Measurements from ENCODE around the gene ATP13A2.
"Not testable (repeated sequence)": the region's sequence is repeated elsewhere in the genome, so short reads cannot be mapped to it uniquely, and the experiment has no call there.

ATP13A2 gene

GRCh38 chr1:16978139-16978538 lies 33.6 kb downstream of the ATP13A2 start:
- no peak for DNase-seq (ENCODE audit: low read depth in 2 of 2)

DNA sequence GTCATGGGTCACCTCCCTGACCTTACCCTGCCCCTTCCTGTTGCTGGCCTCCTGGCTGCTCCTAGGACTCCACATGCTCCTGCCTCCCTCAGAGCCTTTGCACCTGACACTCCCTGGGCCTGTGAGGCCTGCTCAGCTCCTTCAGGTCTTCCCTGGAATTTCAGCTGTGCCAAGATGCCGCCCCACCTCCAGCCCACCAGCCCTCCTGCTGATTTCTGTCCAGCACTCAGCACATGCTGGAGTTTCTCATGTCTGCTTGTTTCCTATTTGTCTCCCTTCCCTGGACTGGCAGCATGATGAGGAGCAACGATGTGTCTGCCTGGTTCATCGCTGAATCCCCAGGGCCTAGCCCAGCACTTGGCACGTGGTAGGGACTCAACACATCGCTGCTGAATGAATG lies 34.4 kb downstream of the ATP13A2 start:
- no peak for DNase-seq (ENCODE audit: low read depth in 2 of 2)

DNA sequence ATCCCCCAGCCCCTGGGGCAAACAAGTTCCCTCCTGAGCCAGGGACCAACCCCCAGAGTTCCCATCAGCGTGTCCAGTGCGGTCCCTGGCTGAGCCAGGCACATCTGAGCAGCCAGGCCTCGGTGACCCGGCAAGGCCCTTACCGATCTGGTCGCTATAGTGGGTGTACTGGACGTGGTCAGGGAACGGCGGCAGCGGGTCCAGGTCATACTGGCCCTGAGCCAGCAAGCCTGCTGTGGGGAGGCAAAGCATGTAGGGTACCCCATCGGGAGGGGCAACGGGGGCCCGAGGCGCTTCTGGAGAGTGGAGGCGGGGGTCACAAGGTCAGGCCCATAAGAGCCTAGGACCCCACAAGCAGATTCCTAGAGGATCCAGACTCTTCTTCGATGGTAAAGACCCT lies 34.8 kb downstream of the ATP13A2 start:
- DNase-seq (ENCODE audit: low read depth in 2 of 2): no peak

GRCh38 chr1:16975838-16976237 lies 35.9 kb downstream of the ATP13A2 start:
- DNase-seq (ENCODE audit: low read depth in 2 of 2): no peak

DNA sequence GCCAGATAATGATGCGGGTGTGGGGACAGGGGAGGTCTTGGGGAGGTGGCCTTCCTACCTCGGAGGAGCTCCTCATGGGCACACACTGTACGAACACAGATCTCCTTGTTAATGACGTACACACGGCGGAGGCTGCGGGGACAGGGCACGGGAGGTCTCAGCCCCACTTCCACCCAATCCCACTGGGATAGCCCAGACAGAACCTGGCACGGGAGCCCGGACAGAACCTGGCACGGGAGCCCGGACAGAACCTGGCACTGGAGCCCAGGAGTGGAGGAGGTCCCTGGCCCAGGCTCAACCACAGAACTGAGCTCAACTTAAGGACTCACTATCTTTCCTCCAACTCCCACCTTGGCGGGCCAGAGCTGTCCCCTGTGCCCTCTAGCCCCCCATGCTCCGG lies 36.5 kb downstream of the ATP13A2 start:
- no peak for DNase-seq (ENCODE audit: low read depth in 2 of 2)

DNA sequence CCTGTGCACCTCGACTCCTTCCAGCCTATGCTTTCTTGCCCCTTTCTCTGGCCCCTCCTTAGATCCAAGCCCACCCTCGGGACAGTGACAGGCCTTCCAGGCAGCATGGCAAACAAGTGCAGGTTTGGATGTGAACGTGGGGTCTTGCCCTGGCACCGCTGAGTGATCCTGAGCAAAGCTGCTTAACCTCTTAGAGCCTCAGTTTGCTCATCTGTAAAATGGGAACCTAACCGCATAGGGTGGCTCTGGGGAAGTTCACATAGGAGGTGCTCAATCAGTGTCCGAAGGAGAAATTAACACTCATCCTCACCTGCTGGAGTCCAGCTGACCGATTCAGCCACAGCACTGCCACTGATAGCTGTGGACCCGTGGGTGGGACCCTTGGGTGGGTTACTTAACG lies 38.5 kb downstream of the ATP13A2 start:
- DNase-seq (ENCODE audit: low read depth in 2 of 2): no peak

DNA sequence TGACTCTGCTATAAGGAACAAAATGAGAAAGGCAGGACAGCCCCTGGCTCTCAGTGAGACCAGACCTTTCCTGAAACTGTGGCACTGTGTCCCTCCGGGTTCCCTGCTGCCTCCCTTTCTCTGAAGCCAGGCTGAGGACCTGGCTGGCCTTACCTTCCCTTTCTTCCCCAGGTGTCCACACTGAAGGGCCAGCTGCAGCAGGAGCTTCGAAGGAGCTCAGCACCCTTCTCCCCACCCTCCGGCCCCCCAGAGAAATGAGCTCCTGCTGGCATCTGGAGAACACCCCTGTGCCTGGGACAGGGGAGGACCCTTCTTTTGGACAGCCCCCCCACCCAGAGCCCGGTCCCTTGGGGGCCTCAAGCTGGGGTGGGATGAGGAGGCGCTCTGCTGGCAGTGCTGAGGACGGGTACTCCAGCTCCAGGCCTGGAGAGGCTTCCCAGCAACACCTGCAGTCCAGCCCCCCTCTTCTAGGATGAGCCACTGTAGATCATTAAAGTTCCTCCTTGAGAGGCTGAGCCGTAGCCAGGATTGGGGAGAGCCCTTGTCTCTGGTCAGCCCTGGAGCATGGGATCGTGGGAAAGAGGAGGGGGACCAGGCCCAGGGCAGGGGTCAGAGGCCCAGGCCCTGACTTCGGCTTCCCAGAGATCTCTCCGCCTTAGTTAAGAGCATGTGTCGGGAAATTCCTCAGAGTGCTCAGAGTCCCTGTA lies 39.4 kb downstream of the ATP13A2 start:
- DNase-seq (ENCODE audit: low read depth in 2 of 2): no peak

DNA sequence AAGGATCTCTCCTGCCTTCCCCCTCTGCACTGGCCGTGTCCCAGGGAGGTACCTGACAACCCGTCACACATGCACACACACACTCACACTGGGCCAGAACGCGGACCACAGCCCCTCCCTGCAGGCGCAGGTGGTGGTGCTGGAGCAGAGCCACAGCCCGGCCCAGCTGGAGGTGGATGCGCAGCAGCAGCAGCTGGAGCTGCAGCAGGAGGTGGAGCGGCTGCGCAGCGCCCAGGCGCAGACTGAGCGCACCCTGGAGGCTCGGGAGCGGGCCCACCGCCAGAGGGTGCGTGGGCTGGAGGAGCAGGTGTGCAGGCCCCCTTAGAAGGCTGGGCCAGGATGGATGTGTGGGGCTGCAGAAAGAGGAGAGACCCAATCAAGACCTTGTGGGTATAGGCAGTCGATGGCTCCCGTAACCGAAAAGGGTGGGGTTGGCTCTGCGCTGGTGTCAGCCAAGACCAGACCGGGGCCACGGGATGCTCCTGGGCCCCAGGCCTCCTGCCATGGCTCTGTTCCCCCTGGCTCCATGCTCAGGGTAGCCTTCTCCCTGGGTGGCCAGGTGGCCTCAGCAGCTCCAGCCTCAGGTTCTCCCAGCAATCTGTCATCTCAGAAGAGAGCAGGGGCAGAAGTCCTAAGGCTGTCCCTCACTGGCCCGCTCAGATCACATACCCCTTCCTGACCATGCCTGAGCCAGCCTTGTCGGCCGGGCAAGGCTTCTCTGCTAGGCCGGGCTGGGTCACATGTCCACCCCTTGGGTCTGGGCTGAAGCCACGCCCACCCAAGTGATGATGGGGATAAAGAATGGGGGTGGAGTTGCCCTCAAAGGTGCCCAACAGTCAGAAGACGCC lies 40.2 kb downstream of the ATP13A2 start:
- no peak for DNase-seq (ENCODE audit: low read depth in 2 of 2)

DNA sequence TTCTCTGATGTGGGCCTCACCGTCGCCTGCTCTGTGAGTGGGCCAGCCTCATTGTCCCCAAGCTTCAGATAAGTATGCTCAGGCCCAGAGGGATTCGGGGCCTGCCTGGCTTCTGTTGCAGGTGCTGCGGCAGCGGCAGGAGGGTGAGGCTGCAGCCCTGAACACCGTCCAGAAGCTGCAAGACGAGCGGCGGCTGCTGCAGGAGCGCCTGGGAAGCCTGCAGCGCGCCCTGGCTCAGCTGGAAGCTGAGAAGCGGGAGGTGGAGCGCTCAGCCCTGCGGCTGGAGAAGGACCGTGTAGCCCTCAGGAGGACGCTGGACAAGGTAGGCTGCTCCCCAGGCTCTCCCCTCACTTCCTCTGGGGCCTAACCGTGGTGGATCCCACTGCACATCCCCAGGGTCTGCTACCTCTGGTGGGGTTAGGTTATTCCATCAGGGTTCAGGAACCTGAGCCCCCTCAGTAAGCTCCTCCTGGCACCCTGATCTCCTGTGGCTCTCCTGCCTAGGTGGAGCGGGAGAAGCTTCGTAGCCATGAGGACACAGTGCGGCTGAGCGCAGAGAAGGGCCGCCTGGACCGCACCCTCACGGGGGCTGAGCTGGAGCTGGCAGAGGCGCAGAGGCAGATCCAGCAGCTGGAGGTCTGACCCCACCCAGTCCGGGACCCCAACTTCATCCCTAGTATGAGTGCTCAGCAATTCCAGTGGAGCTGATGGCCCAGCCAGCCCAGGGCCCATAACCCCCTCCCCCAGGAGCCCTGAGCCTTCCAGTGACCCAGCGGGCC lies 41.4 kb downstream of the ATP13A2 start:
- no peak for DNase-seq (ENCODE audit: low read depth in 2 of 2)

GRCh38 chr1:16969651-16970050 lies 42.1 kb downstream of the ATP13A2 start:
- no peak for DNase-seq (ENCODE audit: low read depth in 2 of 2)

DNA sequence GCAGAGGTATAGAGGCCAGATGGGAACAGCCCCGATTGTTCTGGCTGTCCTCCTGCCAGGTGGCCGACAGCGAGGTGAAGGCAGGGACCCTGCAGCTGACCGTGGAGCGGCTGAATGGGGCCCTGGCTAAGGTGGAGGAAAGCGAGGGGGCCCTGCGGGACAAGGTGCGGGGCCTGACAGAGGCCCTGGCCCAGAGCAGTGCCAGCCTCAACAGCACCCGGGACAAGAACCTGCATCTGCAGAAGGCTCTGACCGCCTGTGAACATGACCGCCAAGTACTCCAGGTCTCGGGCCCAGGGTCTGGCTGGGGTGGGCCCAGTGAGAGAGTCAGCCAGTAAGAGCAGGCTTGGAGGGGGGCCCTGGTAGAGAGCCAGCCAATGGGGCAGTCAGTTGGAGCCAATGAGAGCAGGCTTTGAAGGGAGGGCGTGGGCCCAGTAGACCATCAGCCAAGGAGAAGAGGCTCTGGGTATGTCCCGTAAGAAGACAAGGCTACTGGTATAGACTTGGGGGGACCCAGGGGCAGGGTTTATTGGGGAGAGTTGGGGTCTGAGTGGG lies 42.6 kb downstream of the ATP13A2 start:
- no peak for DNase-seq (ENCODE audit: low read depth in 2 of 2)

DNA sequence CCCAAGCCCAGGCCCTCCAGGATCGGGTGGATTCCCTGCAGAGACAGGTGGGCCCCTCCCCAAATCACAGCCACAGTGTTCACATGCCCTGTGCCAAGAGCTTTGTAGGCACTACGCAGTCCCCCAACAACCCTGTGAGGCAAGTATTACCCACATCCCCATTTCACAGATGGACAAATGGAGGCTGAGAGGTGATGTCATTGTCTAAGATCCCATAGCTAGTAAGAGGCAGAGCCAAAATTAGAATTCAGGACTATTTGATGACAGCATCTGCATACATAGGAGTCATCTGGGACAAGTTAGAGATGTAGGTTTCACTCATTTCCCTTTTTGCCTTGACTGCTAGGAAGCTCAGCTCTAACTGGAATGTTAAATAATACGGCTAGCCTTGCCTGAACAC lies 43.4 kb downstream of the ATP13A2 start:
- no peak for DNase-seq (ENCODE audit: low read depth in 2 of 2)

DNA sequence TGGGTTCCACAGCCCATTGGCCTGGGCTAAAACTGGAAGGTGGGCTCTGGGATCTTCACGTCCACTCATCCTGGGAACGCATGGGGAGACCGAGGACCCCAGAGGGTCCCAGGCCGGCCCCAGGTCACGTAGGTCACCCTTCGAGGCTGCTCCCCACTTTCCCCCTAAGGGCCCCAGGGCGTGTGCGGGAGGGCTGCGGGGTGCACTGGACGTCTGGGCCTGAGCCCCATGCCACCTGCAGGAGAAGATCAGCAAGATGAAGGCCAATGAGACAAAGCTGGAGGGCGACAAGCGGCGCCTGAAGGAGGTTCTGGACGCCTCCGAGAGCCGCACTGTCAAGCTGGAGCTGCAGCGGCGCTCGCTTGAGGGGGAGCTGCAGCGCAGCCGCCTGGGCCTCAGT lies 43.8 kb downstream of the ATP13A2 start:
- DNase-seq (ENCODE audit: low read depth in 2 of 2): no peak

DNA sequence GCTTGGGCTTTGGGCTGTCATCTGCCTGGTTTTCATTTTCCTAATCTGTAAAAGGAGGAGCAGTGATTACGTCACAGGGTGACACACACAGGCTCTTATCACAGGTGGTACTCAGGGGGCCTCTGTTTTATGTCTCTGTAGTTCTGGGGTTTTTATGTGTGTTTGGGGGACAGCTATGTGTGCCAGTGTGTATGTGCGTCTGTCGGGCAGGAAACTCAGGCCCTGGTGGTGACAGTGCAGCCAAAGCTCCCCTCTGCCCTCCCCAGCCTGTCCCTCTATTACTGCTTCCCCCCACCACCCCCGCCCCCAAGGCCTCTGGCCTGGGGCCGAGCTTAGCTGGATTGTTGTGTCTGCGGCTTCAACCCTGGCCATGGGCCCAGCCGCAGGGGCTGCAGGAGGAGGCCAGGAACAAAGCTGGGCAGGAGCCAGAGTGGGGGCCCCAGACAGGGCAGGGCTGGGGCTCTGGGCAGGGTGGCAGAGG lies 44.6 kb downstream of the ATP13A2 start:
- DNase-seq (ENCODE audit: low read depth in 2 of 2): no peak

DNA sequence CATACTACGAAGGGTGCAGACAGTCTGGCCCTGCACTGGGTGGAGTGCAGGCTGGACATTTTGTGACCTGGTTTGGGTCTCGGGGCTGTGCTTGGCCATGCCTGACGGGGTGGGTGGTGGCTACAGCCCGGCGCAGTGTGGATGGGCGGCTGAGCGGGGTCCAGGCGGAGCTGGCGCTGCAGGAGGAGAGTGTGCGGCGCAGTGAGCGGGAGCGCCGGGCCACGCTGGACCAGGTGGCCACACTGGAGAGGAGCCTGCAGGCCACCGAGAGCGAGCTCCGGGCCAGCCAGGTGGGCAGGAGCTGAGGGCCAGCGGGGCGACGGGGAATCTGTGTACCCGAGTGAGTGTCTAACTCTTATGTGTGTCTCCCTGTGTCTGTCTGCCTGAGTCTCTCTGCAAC lies 45.4 kb downstream of the ATP13A2 start:
- no peak for DNase-seq (ENCODE audit: low read depth in 2 of 2)

- no peak for DNase-seq (ENCODE audit: low read depth in 2 of 2)
These were observed 46.2 kb downstream of the ATP13A2 start for GRCh38 chr1:16965486-16966067.

GRCh38 chr1:16964169-16964568 lies 47.6 kb downstream of the ATP13A2 start:
- not testable (repeated sequence) for DNase-seq (ENCODE audit: low read depth in 2 of 2)

GRCh38 chr1:16961297-16962133 lies 50.2 kb downstream of the ATP13A2 start:
- no peak for DNase-seq (ENCODE audit: low read depth in 2 of 2)

GRCh38 chr1:16960560-16961296 lies 51.0 kb downstream of the ATP13A2 start:
- peak; percentile 39 to 62 for DNase-seq (ENCODE audit: low read depth in 2 of 2)

- no peak for DNase-seq (ENCODE audit: low read depth in 2 of 2)
These were observed 53.3 kb downstream of the ATP13A2 start for GRCh38 chr1:16958475-16958874.

Data from stimulated activated CD8-positive, alpha-beta memory T cell treated with anti-CD3 and anti-CD28 coated beads, Interleukin-7, amount 100 ng/mL, for 4 hours (primary cell).